GM12872 (cell line): ENCODE measurements around the gene TBC1D13.

ENCODE experiments used
- TF ChIP-seq, protein P1 (sequence below): IDR thresholded peaks from 3 replicates; pipeline ENCODE4 v1.5.1; 2011; ENCODE audit warnings: low read depth, mild to moderate bottlenecking, low read length, moderate library complexity; ENCODE audit not compliant: insufficient read depth

Gene TBC1D13

DNA sequence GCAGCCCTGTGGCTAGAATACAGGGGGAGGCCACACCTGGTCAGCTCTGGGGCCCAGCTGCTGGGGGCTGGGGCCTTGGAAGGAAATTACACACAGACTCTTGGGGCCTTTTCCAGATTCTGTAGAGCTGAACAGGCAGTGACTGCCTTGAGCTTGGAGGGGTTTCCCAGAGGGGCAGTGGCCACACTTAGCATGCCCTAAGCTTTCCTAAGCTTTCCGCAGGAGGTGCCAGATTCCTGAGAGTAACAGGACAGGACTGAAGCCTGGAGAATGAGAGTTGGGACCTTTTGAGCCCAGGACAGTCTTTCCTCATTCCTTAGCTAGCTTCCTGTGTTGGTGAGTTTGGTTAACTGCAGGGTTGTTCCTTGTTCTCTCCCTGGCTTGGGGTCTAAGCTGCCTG, 1.4 kb downstream of the TBC1D13 start:
- TF ChIP-seq, protein P1, sequence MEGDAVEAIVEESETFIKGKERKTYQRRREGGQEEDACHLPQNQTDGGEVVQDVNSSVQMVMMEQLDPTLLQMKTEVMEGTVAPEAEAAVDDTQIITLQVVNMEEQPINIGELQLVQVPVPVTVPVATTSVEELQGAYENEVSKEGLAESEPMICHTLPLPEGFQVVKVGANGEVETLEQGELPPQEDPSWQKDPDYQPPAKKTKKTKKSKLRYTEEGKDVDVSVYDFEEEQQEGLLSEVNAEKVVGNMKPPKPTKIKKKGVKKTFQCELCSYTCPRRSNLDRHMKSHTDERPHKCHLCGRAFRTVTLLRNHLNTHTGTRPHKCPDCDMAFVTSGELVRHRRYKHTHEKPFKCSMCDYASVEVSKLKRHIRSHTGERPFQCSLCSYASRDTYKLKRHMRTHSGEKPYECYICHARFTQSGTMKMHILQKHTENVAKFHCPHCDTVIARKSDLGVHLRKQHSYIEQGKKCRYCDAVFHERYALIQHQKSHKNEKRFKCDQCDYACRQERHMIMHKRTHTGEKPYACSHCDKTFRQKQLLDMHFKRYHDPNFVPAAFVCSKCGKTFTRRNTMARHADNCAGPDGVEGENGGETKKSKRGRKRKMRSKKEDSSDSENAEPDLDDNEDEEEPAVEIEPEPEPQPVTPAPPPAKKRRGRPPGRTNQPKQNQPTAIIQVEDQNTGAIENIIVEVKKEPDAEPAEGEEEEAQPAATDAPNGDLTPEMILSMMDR = no peak

DNA sequence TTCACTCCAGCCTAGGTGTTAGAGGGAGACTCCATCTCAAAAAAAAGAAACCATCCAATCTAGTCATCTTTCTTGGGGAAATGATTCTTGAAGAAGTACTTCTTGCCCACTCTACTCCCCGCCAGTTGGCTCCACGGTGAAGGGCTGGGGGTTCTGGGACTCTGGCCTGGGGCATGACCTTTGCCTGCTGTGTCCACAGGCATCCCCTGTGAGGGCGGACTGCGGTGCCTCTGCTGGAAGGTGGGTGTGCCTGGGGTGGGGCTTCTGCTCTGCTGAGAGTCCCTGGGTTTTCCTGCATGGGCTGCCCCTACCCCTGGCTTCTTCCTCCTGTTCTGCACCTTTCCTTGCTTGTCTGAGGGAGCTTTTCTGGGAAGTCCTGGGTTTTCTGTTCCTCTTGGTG, 3.5 kb downstream of the TBC1D13 start:
- TF ChIP-seq, protein P1 = no peak

DNA sequence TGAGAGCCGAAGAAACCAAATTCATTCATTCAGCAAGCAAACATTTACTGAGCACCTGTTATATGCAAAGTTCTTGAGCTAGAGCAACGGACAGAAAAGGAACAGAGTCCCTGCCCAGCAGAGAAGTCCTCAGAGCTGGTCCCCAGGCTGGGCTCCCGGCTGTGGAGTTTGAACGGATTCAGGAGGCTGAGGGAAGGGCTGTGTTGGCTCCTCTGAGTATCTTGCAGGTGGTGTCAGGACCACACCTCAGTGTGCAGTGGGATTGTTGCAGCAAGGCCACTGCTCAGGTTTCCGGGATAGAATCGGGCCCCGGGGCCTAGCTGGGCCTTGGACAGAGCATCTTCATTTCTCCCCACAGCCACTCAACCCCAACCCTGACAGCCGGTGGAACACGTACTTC, 5.1 kb downstream of the TBC1D13 start:
- TF ChIP-seq, protein P1 = no peak

DNA sequence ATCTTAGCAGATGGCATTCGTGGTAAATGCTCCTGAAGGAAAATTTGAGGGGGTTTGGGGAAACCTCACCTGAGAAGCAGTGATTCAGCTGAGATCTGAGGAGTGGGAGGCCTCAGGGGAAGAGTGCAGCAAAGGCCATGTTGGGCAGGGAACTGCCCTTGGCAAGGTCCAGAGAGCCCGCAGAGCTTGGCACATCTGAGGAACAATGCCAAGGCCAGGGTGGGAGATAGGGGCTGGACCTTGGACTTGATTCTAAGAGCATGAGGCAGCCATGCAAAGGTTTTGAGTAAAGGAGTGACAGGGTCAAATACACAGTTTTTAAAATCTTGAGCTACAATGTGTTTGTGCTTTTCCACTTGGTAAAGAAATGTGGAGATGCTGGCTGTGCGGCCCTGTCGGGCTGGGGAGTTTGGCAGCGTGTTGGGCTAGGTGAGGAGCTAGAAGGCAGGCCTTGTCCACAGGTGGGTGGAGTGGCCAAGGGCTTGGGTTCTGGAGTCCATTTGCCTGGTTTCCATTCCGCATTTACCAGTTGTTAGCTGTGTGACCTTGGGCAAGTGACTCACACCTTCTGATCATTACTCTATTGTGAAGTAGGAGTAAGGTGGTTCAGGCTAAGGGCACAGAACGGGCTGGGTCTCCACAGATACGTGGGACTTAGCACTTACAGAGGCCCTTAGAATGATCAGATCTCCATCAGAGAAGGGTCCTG, 6.1 kb downstream of the TBC1D13 start:
- TF ChIP-seq, protein P1 = no peak

DNA sequence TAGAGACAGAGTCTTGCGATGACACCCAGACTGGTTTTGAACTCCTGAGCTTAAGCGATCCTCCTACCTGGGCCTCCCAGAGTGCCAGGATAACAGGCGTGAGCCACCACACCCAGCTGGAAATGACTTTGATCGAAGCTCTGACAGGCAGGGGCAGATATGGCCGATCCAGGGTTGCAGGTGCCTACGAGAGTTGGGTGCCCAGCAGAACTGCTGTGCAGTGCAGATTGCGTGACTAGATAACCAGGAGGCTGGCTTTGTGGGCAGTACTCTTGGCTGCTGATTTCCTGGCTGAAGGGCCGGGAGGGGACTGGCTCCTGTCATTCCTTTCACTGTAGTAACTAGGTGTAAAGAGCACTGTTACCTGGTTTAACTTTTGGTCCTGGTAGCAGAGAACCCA, 11.8 kb downstream of the TBC1D13 start:
- TF ChIP-seq, protein P1 = no peak

DNA sequence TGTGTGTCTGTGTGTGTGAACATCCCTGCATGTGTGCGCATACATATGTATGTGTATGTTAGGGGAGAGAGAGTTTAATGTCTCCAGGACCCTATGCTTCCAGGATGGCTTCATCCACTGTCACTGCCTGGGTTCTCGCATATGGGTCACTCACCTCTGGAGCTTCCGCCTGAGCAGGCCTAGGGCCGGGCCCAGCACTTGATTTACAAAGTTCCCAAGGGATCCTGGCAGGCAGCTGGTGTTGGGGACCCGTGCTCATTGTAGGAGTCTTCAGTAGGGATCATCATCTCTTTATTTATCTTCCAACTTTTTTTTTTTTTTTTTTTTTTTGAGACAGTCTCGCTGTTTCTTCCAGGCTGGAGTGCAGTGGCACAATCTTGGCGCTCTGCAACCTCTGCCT, 13.0 kb downstream of the TBC1D13 start:
- TF ChIP-seq, protein P1 = no peak

DNA sequence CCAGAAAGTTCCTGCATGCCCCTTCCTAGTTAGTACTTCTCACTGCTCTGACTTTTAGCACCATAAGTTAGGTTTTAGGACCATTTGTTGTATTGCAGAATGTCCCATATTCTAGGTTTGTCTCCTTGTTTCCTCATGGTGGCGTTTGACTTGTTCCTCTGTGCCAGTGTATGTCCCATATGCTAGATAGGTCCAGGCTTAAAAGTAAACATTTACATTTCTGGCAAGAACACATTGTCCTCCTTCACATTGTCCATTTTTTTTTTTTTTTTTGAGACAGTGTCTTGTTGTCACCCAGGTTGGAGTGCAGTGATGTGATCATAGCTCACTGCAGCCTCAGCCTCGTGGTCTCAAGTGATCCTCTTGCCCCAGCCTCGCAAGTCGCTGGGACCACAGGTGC, 15.4 kb downstream of the TBC1D13 start:
- TF ChIP-seq, protein P1 = no peak
